Activated naive CD8-positive, alpha-beta T cell treated with anti-CD3 and anti-CD28 coated beads, Interleukin-2, amount 50 U/mL, for 24 hours (primary cell): Measurements from ENCODE around the gene POU2AF1.
"Not testable (repeated sequence)": the region's sequence is repeated elsewhere in the genome, so short reads cannot be mapped to it uniquely, and the experiment has no call there.

Experiments
- ATAC-seq: fragments of 150-1000 bp; cut with Tn5 transposase; one replicate; pipeline ENCODE4 v1.10.0; 2021
- DNase-seq: peaks from one replicate; pipeline ENCODE4 v3.0.0; 2021
- H3K27ac Mint-ChIP-seq: one replicate; pipeline ENCODE4 v1.8.0; 2021; ENCODE audit warnings: mild to moderate bottlenecking, mixed read lengths
- H3K27me3 Mint-ChIP-seq: one replicate; pipeline ENCODE4 v1.8.0; 2021; ENCODE audit warnings: mixed read lengths
- H3K36me3 Mint-ChIP-seq: one replicate; pipeline ENCODE4 v1.8.0; 2021; ENCODE audit warnings: low read depth, mixed read lengths
- H3K4me1 Mint-ChIP-seq: one replicate; pipeline ENCODE4 v1.8.0; 2021; ENCODE audit warnings: mixed read lengths
- H3K4me3 Mint-ChIP-seq: one replicate; pipeline ENCODE4 v1.8.0; 2021; ENCODE audit warnings: mild to moderate bottlenecking, moderate library complexity, mixed read lengths
- H3K9me3 Mint-ChIP-seq: one replicate; pipeline ENCODE4 v1.8.0; 2021; ENCODE audit warnings: mixed read lengths

POU2AF1 gene

DNA sequence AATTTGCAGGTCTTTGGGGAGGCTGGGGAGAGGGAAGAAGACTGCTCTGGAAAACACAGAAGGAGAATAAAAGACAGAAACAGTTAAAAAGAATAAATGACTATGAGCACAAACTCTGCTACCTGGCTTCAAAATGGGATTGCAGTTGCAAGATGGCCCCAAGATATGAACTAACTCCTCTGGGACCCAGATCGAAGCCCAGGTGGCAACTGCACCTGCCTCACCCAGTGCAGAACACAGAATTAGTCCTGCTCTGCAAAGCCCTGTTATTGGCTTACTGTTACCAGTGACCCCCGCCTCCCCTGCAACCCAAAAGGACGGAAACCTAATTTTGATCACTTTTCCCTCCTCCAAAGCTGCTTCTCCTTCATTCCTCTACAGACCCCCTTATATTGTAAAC lies 35.9 kb upstream of the POU2AF1 start:
- ATAC-seq = no peak
- H3K4me1 Mint-ChIP-seq = peaks cover 84% of the 10 kb centered on the region
- H3K27me3 Mint-ChIP-seq = no peaks in the 10 kb centered on the region
- DNase-seq = no peak
- H3K36me3 Mint-ChIP-seq = no peaks in the 10 kb centered on the region
- no peak overlapping the region for H3K4me3 Mint-ChIP-seq
- peak overlapping the region; percentile 84 for H3K27ac Mint-ChIP-seq
- H3K9me3 Mint-ChIP-seq = no peaks in the 10 kb centered on the region

DNA sequence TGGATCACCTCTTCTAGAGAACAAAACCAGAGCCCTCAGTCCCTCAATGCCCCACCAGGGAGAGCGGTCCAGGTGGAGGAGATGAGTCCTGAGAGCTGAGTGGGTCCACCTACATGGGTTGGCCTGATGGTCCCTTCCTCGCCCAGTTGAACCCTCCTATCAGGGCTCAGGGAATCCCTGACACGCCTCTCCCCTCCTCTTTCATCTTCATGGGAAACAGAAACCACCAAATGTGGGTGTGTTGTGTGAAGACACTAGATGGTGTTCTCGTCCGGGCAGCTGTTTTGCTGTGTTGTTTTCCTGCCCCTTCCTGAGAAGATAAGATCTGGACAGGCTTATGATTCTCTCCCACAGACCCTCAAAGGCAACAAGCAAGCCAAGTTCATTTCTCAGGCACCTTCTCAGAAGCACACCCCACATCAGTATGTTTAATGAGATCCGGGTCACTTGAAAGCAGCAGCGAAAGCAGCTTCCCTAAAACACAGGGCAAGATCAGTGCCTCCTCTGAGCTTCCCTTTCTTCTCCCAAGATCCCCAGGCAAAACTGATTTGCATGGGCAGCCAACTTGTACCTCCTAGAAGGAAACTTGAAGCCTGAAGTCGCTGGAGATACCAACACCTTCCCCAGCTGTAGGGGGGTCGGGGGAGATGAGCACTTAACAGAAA lies 35.3 kb upstream of the POU2AF1 start:
- peak overlapping the region; percentile 5 for H3K4me3 Mint-ChIP-seq
- H3K9me3 Mint-ChIP-seq = no peaks in the 10 kb centered on the region
- DNase-seq (peak; percentile 31), ATAC-seq (peak; percentile 26)
- H3K36me3 Mint-ChIP-seq = no peaks in the 10 kb centered on the region
- peak overlapping the region; percentile 84 for H3K27ac Mint-ChIP-seq
- H3K27me3 Mint-ChIP-seq = no peaks in the 10 kb centered on the region
- H3K4me1 Mint-ChIP-seq = peaks cover 87% of the 10 kb centered on the region

DNA sequence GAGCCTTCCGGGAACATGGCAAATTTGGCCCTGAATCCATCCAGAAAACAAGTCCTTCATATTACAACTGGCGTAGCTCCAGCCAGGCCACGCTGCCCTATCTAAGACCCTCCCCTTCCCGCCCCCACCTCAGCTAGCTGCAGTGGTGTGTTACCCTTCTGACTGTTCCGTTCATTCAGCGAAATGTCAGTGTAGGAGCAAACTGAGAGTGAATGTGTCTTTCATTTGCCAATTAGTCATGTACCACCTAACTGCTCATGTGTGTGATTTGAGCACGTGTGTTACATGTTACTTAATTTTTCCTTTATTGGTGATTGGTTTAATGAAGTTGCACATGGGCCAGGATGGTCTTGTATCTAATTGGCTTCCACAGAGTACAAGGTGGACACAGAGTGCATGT lies 34.8 kb upstream of the POU2AF1 start:
- DNase-seq (peak; percentile 56), ATAC-seq (peak; percentile 88)
- no peaks in the 10 kb centered on the region for H3K36me3 Mint-ChIP-seq
- H3K27ac Mint-ChIP-seq = peak overlapping the region; percentile 84
- H3K9me3 Mint-ChIP-seq = no peaks in the 10 kb centered on the region
- no peak overlapping the region for H3K4me3 Mint-ChIP-seq
- peaks cover 87% of the 10 kb centered on the region for H3K4me1 Mint-ChIP-seq
- no peaks in the 10 kb centered on the region for H3K27me3 Mint-ChIP-seq

DNA sequence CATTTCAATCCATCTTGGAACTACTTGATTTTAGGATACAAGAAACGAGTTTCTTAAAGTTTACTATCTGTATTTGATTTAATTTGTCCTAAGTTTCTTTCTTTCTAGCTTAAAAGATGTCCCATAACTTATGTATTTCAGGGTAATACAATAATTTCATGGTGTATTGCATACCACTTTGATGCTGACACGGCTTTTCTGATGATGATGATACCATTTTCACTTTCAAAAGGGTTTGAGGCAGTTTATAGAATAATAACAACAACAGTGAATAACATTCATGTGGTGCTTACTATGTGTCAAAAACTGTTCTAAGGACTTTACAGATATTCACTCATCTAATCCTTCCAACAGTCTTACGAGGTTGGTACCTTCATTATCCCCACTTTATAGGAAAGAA lies 33.2 kb upstream of the POU2AF1 start:
- Mint-ChIP-seq H3K27me3 (no peaks in the 10 kb centered on the region), H3K36me3 (no peaks in the 10 kb centered on the region), H3K9me3 (no peaks in the 10 kb centered on the region), H3K4me1 (peaks cover 75% of the 10 kb centered on the region), H3K27ac (peak overlapping the region; percentile 38), H3K4me3 (no peak overlapping the region)
- DNase-seq (no peak), ATAC-seq (no peak)

DNA sequence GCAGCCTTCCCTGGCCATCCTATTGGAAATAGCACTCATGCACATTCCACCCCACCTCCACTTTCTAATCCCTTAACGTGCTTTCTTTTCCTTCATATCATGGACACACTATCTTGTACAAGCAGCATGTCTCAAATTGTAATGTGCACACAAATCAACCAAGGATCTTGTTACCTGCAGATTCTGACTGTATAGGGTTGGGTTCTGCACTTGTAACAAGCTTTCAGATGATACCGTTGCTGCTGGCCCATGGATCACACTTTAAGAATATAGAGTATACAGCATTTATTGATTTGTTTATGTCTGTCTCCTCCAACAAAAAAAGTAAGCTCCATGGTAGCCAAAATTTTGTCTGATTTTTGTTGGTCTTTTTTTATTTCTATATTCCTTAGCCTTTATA lies 32.4 kb upstream of the POU2AF1 start:
- no peaks in the 10 kb centered on the region for H3K9me3 Mint-ChIP-seq
- H3K36me3 Mint-ChIP-seq = no peaks in the 10 kb centered on the region
- H3K4me3 Mint-ChIP-seq = no peak overlapping the region
- peaks cover 67% of the 10 kb centered on the region for H3K4me1 Mint-ChIP-seq
- ATAC-seq = no peak
- H3K27me3 Mint-ChIP-seq = no peaks in the 10 kb centered on the region
- DNase-seq = no peak
- H3K27ac Mint-ChIP-seq = no peak overlapping the region

DNA sequence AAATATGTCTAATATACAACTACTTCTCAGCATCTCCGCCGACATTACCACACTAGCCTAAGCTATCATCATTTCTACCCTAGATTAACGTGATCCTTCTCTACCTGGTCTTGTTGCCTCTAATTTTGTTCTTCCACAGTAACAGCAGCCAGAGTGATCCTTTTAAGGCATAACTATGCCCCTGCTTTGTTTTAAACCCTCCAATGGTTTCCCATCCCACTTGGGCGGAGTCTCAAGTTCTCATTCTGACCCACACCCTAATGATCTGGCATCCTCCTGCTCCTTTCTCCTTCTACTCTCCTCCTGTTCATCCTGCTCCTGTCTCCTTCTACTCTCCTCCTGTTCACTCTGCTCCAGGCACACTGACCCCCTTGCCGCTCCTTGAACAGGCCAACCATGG lies 31.9 kb upstream of the POU2AF1 start:
- DNase-seq (no peak), ATAC-seq (no peak)
- H3K27ac Mint-ChIP-seq = no peak overlapping the region
- no peaks in the 10 kb centered on the region for H3K27me3 Mint-ChIP-seq
- H3K36me3 Mint-ChIP-seq = no peaks in the 10 kb centered on the region
- H3K4me3 Mint-ChIP-seq = no peak overlapping the region
- peaks cover 62% of the 10 kb centered on the region for H3K4me1 Mint-ChIP-seq
- H3K9me3 Mint-ChIP-seq = no peaks in the 10 kb centered on the region

DNA sequence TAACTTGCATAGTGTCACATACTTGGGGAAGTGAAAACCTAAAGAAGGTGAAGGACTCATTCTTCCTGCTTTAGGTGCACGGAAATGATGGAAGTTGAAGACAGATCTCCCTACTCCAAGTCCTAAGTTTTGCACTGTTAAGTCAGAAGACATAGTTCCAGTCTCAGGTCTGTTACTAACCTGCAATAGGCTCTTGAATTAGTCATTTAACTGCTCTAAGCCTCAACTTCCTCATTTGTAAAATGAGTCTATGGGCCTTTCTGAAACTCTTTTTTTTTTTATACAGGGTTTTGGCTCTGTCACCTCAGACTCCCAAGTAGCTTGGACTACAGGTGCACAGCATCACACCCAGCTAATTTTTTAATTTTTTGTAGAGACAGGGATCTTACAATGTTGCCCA lies 30.8 kb upstream of the POU2AF1 start:
- no peak overlapping the region for H3K27ac Mint-ChIP-seq

DNA sequence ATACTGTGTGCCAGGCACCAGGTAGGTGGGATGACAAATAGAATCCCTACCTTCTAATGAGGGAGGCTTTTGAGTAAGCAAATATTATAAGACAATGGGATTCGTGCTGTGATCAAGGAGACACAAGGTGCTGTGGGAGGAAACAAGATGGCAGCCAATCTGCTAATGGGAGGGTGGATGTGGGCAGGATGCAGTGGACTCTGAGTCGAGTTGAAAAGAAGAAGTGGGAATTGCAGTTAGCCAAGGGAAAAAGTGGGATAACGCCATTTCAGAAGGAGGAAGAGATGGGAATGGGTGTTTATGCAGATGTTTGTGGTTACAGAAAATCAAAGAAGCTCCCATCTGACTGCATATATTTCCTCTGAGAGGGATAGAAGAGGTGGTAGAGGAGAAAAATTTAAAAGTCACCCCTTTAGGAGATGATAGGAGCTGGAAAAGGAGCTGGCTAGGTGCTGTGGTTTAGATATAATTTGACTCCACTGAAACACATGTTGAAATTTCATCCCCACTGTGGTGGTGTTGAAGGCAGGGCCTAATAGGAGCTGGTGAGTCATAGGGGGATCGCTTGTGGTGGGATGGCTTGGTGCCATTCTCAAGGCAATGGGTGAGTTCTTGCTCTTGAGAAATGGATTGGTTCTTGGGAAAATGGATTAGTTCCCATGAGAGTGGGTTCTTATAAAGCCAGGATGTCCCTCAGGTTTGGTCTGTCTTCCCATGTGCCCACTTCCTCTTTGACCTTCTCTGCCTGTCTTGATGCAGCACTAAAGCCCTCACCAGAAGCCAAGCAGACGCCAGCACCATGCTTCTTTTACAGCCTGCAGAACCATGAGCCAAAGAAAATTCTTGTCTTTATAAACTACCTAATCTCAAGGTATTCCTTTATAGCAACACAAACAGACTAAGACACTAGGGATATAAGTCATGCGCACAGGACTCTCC lies 30.0 kb upstream of the POU2AF1 start:
- no peak for ATAC-seq
- Mint-ChIP-seq H3K9me3 (peaks cover 3% of the 10 kb centered on the region), H3K27ac (peak overlapping the region; percentile 21), H3K4me3 (no peak overlapping the region), H3K4me1 (peaks cover 43% of the 10 kb centered on the region), H3K27me3 (no peaks in the 10 kb centered on the region), H3K36me3 (no peaks in the 10 kb centered on the region)
- no peak for DNase-seq

More for the DNA sequence above, 30.8 kb upstream of the POU2AF1 start:
- Mint-ChIP-seq H3K36me3 (no peaks in the 10 kb centered on the region), H3K9me3 (peaks cover under 1% of the 10 kb centered on the region), H3K27me3 (no peaks in the 10 kb centered on the region), H3K4me1 (peaks cover 51% of the 10 kb centered on the region), H3K4me3 (no peak overlapping the region)
- DNase-seq = no peak
- no peak for ATAC-seq

DNA sequence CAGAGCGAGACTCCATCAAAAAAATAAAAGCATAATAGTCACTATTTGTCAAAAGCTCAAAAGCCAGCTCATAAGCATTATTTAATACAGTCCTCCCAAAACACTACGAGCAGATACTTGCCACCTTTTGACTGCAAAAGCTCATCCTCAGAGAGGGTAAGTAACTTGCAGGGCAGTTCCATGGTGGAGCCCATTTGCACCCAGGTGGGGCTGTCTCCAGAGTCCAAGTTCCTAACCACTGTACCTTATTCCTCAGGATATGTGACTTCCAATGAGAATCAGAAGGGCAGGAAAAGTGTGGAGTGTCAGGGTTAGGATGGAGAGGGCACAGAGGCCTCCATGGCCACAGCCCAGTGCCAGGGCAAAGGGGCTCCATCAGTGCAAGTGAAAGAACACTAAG lies 28.6 kb upstream of the POU2AF1 start:
- Mint-ChIP-seq H3K36me3 (peaks cover 3% of the 10 kb centered on the region), H3K27ac (no peak overlapping the region), H3K4me1 (peaks cover 29% of the 10 kb centered on the region), H3K4me3 (no peak overlapping the region), H3K9me3 (peaks cover 13% of the 10 kb centered on the region), H3K27me3 (no peaks in the 10 kb centered on the region)
- ATAC-seq (no peak), DNase-seq (no peak)

DNA sequence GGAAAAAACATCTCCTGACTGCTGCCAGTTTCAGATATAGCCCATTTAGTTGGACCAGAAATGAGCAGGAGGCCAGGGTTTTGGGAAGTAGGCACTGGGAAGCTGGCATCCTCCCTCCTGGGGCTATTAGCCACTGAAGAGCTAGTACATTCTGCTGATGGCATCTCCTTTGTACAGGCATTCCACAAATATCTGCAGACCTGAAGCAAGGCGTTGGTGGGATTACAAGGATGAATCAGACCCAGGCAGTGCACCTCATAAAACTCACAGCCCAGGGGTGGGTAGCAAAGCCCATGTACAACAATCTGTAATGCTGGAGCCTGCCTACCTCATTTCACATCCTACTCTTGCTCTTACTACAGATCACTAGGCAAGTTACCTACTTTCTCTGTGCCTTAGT lies 27.5 kb upstream of the POU2AF1 start:
- Mint-ChIP-seq H3K27ac (no peak overlapping the region), H3K4me1 (peaks cover 20% of the 10 kb centered on the region), H3K36me3 (peaks cover 3% of the 10 kb centered on the region), H3K4me3 (no peak overlapping the region), H3K9me3 (peaks cover 13% of the 10 kb centered on the region), H3K27me3 (no peaks in the 10 kb centered on the region)
- DNase-seq = no peak
- no peak for ATAC-seq

DNA sequence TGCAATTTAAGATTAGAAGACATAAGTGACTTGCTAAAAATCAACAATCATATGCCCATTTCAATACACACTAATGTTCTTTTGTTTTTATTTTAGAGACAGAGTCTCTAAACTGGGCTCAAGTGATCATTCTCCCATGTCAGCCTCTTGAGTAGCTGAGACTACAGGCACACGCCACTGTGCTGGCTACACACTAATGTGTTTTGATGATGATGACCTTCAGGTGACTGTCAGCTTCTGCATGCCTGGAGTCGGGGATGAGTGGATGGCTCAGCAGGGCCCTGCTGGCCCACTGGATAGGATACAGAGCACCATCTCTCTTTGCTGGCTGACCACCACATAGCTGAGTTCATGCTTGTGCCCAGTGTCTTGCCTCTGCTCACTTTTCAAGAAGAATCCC lies 27.0 kb upstream of the POU2AF1 start:
- ATAC-seq = no peak
- Mint-ChIP-seq H3K36me3 (peaks cover 3% of the 10 kb centered on the region), H3K27me3 (no peaks in the 10 kb centered on the region), H3K4me1 (peaks cover 20% of the 10 kb centered on the region), H3K27ac (no peak overlapping the region), H3K9me3 (peaks cover 13% of the 10 kb centered on the region), H3K4me3 (no peak overlapping the region)
- DNase-seq = no peak

DNA sequence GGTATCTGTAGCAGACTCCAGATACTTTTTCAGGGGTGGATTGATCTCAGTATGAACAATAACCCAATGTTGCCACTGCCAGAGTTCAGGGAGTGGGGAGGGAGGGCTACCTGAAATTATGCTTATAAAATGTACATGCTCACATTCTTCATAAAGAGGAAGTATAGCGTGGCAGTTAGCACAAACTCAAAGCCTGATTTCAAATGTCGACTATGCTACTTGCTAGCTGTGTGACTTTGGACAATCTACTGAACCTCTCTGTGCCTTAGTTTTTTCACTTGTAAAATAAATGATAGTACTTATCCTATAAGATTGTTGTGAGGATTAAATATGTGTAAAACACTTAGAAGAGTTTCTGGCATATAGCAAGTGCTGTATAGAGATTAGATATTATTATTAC lies 26.5 kb upstream of the POU2AF1 start:
- H3K9me3 Mint-ChIP-seq = peaks cover 13% of the 10 kb centered on the region
- no peak for ATAC-seq
- H3K4me1 Mint-ChIP-seq = peaks cover 20% of the 10 kb centered on the region

DNA sequence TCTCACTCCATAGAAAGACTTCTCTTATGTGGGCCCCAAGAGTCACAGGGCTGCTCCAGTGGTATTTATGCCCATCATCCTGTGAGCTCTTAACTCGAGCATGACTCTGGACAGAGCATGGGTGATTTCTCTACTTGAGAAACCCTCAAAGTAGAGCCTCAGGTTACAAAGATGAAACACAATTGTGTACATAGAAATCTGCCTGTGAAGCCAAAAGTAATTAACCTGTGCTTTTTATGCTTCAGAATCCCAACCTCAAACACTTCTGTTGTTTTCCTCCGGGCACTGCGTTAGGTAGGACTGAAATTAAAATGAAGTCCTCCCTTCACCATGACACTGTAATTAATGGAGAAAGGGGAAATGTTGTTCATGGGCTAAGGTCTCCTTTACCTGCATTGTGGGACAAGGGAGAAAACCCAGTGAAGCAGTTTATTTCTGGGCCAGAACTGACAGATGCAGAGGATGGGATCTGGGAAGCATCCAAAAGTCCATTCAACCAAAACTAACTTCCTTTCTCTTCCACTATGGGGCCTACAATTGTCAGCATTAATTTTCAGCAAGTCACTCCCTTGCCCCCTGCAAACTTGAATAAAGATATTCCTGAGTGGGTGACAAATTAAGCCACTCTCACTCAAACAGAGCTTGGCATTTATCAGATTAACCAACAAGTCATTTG lies 24.1 kb upstream of the POU2AF1 start:
- DNase-seq (no peak), ATAC-seq (no peak)
- no peak overlapping the region for H3K4me3 Mint-ChIP-seq
- no peak overlapping the region for H3K27ac Mint-ChIP-seq
- H3K36me3 Mint-ChIP-seq = peaks cover 3% of the 10 kb centered on the region
- no peaks in the 10 kb centered on the region for H3K27me3 Mint-ChIP-seq
- H3K9me3 Mint-ChIP-seq = peaks cover 13% of the 10 kb centered on the region
- H3K4me1 Mint-ChIP-seq = peaks cover 26% of the 10 kb centered on the region

More for the DNA sequence above, 26.5 kb upstream of the POU2AF1 start:
- Mint-ChIP-seq H3K27me3 (no peaks in the 10 kb centered on the region), H3K27ac (no peak overlapping the region), H3K4me3 (no peak overlapping the region), H3K36me3 (peaks cover 3% of the 10 kb centered on the region)
- DNase-seq = no peak

DNA sequence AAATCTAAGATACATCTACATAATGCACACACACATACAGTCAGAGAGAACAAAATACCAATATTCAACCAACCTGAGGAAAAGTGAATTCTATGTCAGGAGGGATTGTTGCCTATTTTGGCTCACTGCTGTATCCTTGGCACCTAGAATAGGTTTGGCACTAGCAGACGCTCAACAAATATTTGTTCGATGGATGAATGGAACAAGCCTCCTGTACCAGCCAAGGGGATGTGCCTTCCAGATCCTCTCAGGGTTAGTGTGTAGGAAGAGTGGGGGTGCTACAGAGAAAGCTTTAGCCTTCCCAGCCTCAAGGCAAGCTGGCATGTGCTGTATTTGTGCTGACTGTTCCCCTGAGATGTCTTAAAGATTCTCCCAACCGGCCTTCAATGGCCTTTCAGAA lies 23.3 kb upstream of the POU2AF1 start:
- Mint-ChIP-seq H3K4me3 (no peak overlapping the region), H3K27me3 (no peaks in the 10 kb centered on the region), H3K36me3 (peaks cover 3% of the 10 kb centered on the region), H3K4me1 (peaks cover 34% of the 10 kb centered on the region), H3K9me3 (peaks cover 13% of the 10 kb centered on the region), H3K27ac (no peak overlapping the region)
- no peak for DNase-seq
- ATAC-seq = no peak

DNA sequence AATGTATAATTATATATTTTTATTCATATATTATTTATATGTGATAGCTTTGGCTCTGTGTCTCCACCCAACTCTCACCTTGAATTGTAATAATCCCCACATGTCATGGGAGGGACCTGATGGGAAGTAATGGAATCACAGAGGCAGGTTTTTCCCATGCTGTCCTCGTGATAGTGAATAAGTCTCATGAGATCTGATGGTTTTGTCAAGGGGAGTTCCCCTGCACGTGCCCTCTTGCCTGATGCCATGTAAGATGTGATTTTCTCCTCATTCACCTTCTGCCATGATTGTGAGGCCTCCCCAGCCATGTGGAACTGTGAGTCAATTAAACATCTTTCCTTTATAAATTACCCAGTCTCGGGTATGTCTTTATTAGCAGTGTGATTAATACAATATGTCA lies 22.9 kb upstream of the POU2AF1 start:
- DNase-seq, H3K36me3 Mint-ChIP-seq, H3K27me3 Mint-ChIP-seq, ATAC-seq, H3K27ac Mint-ChIP-seq, H3K4me3 Mint-ChIP-seq: not testable (repeated sequence)
- Mint-ChIP-seq H3K4me1 (peaks cover 38% of the 10 kb centered on the region), H3K9me3 (peaks cover 13% of the 10 kb centered on the region)
